VCaP (cell line): ENCODE measurements around the gene UHRF2.

Experiments used
- H3K27ac ChIP-seq: fragments of 450-650 bp; 2 replicates; pipeline ENCODE4 v1.5.1; 2017
- CTCF ChIP-seq: fragments of 450-650 bp; conservative IDR thresholded peaks from 2 replicates; pipeline ENCODE4 v1.5.1; 2017; ENCODE audit warnings: mild to moderate bottlenecking, moderate library complexity

UHRF2 gene

DNA sequence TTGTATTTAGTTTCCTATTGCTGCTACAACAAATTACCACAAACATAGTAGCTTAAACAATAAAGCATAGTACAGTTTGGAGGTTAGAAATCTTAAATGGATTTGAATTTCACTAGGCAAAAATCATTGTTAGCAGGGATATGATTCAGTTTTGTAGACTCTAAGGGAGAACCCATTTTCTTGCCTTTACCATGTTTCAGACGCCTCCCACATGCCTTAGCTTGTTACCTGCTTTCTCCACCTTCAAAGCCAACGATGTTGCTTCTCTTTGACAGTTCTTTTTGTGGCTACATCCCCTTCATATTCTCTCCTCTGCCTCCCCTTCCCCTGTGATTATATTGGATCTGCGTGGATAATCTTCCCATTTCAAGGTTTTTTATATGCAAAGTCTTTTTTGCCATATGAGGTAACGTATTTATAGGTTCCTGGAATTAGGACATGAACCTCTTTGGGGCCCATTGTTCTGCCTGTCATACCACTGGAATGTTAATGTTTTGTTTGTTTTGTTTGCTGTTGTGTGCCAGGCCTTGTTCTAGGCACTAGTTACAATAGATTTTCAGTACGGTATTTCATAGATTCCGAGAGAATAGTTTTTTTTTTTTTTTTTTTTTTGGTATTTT lies 54.1 kb downstream of the UHRF2 start:
- no peak for TF ChIP-seq CTCF
- H3K27ac ChIP-seq: no peak overlapping the region

DNA sequence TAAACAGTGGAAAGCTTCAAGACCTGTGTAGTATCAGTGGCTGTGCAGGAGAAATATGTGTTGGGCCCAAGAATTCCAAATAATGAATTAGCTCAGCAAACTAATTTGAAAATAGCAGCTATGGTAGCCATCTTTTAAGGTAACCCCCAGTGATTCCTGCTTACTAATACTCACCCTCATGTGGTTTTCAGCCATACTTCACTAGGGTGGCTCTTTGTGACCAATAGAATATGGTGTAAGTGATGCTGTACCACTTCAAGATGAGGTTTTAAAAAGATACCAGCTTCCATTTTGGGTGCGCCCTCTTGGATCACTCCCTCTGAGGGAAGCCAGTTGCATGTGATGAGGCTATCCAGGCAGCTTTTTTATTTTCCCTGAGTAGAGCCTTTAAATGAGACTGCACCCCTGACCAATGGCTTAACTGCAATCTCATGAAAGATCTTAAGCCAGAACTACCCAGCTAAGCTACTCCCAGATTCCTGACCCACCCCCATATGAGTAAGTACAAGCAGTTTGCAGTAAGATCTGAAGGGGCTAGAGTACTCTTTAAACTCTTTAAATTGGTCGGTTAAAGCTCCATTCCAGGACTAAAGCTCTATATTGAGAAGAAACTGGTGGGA lies 58.3 kb downstream of the UHRF2 start:
- H3K27ac ChIP-seq: no peak overlapping the region
- no peak for TF ChIP-seq CTCF

- no peak overlapping the region for H3K27ac ChIP-seq
- no peak for TF ChIP-seq CTCF
Observed at GRCh38 chr9:6473151-6473550, 60.2 kb downstream of the UHRF2 start.

- no peak for TF ChIP-seq CTCF
- H3K27ac ChIP-seq: no peak overlapping the region
Observed at GRCh38 chr9:6479959-6480358, 67.0 kb downstream of the UHRF2 start.

DNA sequence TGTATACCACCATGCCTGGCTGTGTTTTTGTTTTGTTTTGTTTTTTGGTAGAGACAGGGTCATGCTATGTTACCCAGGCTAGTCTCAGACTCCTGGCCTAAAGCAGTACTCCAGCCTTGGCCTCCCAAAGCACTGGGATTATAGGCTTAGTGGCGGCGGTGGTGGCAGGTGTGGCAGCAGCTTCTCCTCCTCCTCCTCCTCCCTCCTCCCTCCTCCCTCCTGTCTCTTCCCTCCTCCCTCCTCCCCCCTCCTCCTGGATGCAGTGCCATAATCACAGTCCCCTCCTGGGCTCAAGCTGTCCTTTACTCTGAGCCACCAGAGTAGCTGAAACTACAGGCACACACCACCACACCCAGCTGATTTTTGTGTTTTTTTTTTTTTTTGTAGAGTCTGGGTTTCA lies 71.2 kb downstream of the UHRF2 start:
- TF ChIP-seq CTCF: no peak
- H3K27ac ChIP-seq: no peak overlapping the region

DNA sequence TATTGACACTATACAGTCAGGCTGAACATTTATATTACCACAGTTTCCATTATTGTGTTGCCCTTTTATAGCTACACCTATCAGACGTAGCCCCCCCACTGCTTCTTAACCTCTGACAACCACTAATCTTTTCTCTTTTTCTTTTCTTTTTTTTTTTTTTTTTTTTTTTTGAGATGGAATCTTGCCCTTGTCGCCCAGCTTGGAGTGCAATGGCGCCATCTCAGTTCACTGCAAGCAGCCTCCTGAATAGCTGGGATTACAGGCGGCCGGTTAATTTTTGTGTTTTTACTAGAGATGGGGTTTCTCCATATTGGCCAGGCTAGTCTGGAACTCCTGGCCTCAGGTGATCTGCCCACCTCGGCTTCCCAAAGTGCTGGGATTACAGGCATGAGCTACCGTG lies 75.4 kb downstream of the UHRF2 start:
- H3K27ac ChIP-seq: no peak overlapping the region
- TF ChIP-seq CTCF: no peak

DNA sequence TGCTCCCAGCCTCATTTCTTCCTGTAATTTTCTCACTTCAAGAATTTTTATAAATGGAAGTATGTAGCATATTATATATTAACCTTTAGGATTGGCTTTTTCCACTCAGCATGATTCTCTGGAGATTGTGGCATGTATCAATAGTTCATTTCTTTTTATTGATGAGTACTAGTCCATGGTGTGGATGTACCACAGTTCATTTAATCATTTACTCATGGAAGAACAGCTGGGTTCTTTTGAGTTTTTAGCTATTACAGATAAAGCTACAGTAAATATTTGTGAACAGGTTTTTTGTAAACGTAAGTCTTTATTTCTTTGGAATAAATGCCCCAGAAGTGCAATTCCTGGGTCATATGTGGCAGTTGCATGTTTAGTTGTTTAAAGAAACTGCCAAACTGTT lies 76.1 kb downstream of the UHRF2 start:
- no peak for TF ChIP-seq CTCF
- H3K27ac ChIP-seq: no peak overlapping the region
